ENCODE data around the gene TRIP13. TPM values are rescaled to one million over a fixed set of nuclear protein-coding genes. Genes with fewer than 3 reads are reported as not detected.

The TRIP13 gene
- total and polyA plus RNA-seq, 2 of the 13 experiments (the other 11 are each of a cell fraction or from before 2014, with no cell fraction given) = 13.5 to 33.0 TPM

- DNase-seq (ENCODE audit: low spot score) = no peak
- Histone ChIP-seq H3K9me3 (ENCODE audit: low read length) (no peaks in the 10 kb centered on the region), H3K79me2 (ENCODE audit: insufficient read depth, low read length) (no peaks in the 10 kb centered on the region), H3K9ac (ENCODE audit: insufficient read depth, low read depth, low read length) (no peak overlapping the region), H3K27ac (ENCODE audit: extremely low read length, insufficient read depth, low read length) (no peak overlapping the region), H3K27me3 (ENCODE audit: control insufficient read depth in 1 of 2, insufficient read depth in 2 of 2, low read length in 2 of 2) (peaks cover 22 to 78% of the 10 kb centered on the region in 2 experiments), H3K36me3 (replicated peaks in 1 of 2; ENCODE audit: control insufficient read depth in 1 of 2, insufficient read depth in 2 of 2, low read length in 2 of 2) (no peaks in the 10 kb centered on the region), H3K4me3 (replicated peaks in 1 of 3; ENCODE audit: insufficient read depth in 1 of 3, low read depth in 2 of 3, low read length in 3 of 3) (no peak overlapping the region), H3K4me1 (ENCODE audit: insufficient read depth, low read length) (no peaks in the 10 kb centered on the region), H3K4me2 (ENCODE audit: low read depth, low read length) (no peak overlapping the region), H2AFZ (ENCODE audit: low read length) (no peak overlapping the region), H4K20me1 (ENCODE audit: insufficient read depth, low read length) (no peaks in the 10 kb centered on the region)
- POLR2A ChIA-PET = no interaction called here
- in situ Hi-C loops (cut with HindIII; ENCODE audit: extremely low pct_ligation_motif_present, low pct_unique_long_range_greater_than_20kb) (no loop called here), intact Hi-C loops (cut with micrococcal nuclease; ENCODE audit: unreplicated experiment) (loop anchor here (10.0 kb wide), 1 partner anchor 734 kb away; the partner anchor contains the start of genes CCDC127 and SDHA)
- 52% methylated on average over 18 of the region's 19 CpGs for WGBS (ENCODE audit: low lambda C conversion rate)
- CTCF ChIA-PET (ENCODE audit: low intra/inter-chr PET ratio, low total read pairs) = no interaction called here
- BruUV-seq (replicated peaks) = no TSS peak
- no peak for FAIRE-seq
- no peak for TF ChIP-seq RFX3 (CRISPR knock-in tag; IDR thresholded peaks at IDR 0.05)
- no peak for TF ChIP-seq CENPT (CRISPR knock-in tag; IDR thresholded peaks at IDR 0.05; ENCODE audit: low read depth)
- TF ChIP-seq FOXA3 (CRISPR knock-in tag; IDR thresholded peaks at IDR 0.05) = no peak
- TF ChIP-seq CENPX (CRISPR knock-in tag; IDR thresholded peaks at IDR 0.05) = no peak
- TF ChIP-seq ZNF275 (CRISPR knock-in tag; IDR thresholded peaks at IDR 0.05; ENCODE audit: borderline replicate concordance) = no peak
- TF ChIP-seq MIXL1 (CRISPR knock-in tag; IDR thresholded peaks at IDR 0.05) = no peak
- TF ChIP-seq MYC (CRISPR knock-in tag; IDR thresholded peaks at IDR 0.05; ENCODE audit: borderline replicate concordance) = no peak
- no peak for TF ChIP-seq ATF3 (CRISPR knock-in tag; IDR thresholded peaks at IDR 0.05)
- no peak for TF ChIP-seq ZNF780A (CRISPR knock-in tag; IDR thresholded peaks at IDR 0.05)
- no peak for TF ChIP-seq ZBTB43 (CRISPR knock-in tag; conservative IDR thresholded peaks at IDR 0.05)
- no peak for TF ChIP-seq ZNF3 (CRISPR knock-in tag; IDR thresholded peaks at IDR 0.05)
- TF ChIP-seq HOXD1 (CRISPR knock-in tag; IDR thresholded peaks at IDR 0.05) = no peak
- no peak for TF ChIP-seq THAP8 (CRISPR knock-in tag; IDR thresholded peaks at IDR 0.05; ENCODE audit: borderline replicate concordance)
- no peak for ATAC-seq
Observed at GRCh38 chr5:948472-949274, 56.0 kb downstream of the TRIP13 start.

Data from HepG2 (cell line).